ENCODE measurements around the gene PSMC6. TPM values are rescaled to one million over a fixed set of nuclear protein-coding genes. Genes with fewer than 3 reads are reported as not detected.

The PSMC6 gene
- total and polyA plus RNA-seq, 11 donors = 74.3 to 141 (median 84.4) TPM

DNA sequence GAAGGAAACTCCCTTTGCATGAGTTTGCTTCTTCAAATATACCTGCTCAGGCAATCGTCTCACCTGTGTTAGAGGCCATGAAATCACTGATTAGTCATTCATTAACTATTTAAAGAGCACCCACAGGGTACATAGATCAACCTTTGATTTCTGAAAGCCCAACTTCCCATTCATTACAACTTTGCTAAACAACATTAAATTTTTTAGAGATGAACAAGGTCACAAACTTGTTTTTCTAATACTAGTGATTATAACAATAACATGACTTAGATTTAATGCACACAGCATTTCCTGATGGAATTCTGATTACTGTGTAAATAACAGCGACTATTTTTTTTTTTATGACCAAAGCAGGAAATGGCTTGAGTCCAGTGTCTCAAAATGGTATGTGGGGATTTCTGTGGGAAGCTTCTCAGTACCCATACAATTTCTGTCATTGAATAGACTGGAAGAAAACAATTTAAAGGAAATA lies 6.3 kb upstream of the PSMC6 start:
- Histone ChIP-seq H3K9me3 (no peaks in the 10 kb centered on the region), H3K27me3 (no peaks in the 10 kb centered on the region), H3K36me3 (no peaks in the 10 kb centered on the region), H3K4me3 (no peak overlapping the region), H3K27ac (peak overlapping the region in 8 of 12 donors; percentile 4 to 62 (median 41)), H3K4me1 (peaks cover 0 to 41% (median 1%) of the 10 kb centered on the region in 12 donors)
- DNase-seq (no peak), ATAC-seq (peak in 1 of 4 donors; percentile 35)
- 38 to 51% (median 42%) methylated on average over 2 of the region's 2 CpGs for WGBS, 4 donors
- intact Hi-C loops (cut with DNase I) = loop anchor here in 3 of 10 donors (10.0 kb wide), 4 partner anchors 146 to 636 kb away; partner anchors contain the start of genes DDHD1 (in 1 of the 3), FERMT2 (in 1 of the 3), GPR137C (in 1 of the 3) and NID2 (in 1 of the 3)
- TF ChIP-seq POLR2A (IDR thresholded peaks at IDR 0.05) (no peak), CTCF (IDR thresholded peaks at IDR 0.05) (no peak)

- Histone ChIP-seq H3K27ac (peak overlapping the region in 8 of 12 donors; percentile 3 to 62 (median 32)), H3K36me3 (no peaks in the 10 kb centered on the region), H3K4me1 (peaks cover 0 to 42% (median 2%) of the 10 kb centered on the region in 12 donors), H3K9me3 (no peaks in the 10 kb centered on the region), H3K27me3 (no peaks in the 10 kb centered on the region), H3K4me3 (no peak overlapping the region)
- WGBS, 4 donors = 53 to 67% (median 62%) methylated on average over 3 of the region's 3 CpGs
- no peak for ATAC-seq
- no peak for DNase-seq
- intact Hi-C loops (cut with DNase I) = loop anchor here in 3 of 10 donors (10.0 kb wide), 4 partner anchors 146 to 636 kb away; partner anchors contain the start of genes DDHD1 (in 1 of the 3), FERMT2 (in 1 of the 3), GPR137C (in 1 of the 3) and NID2 (in 1 of the 3)
- no peak for TF ChIP-seq POLR2A (IDR thresholded peaks at IDR 0.05)
- no peak for TF ChIP-seq CTCF (IDR thresholded peaks at IDR 0.05)
Measured at GRCh38 chr14:52701223-52701622, 5.8 kb upstream of the PSMC6 start.

- peak overlapping the region in 1 of 12 donors; percentile 39 for H3K27ac ChIP-seq
- no peak overlapping the region for H3K4me3 ChIP-seq
Measured at GRCh38 chr14:52703225-52703624, 3.8 kb upstream of the PSMC6 start.

More at GRCh38 chr14:52703225-52703624, 3.8 kb upstream of the PSMC6 start:
- WGBS, 4 donors = 72 to 87% (median 76%) methylated on average over 3 of the region's 3 CpGs
- DNase-seq (peak in 1 of 5 donors; percentile 41), ATAC-seq (no peak)
- Histone ChIP-seq H3K36me3 (peaks cover 0 to 2% (median 0%) of the 10 kb centered on the region in 9 donors), H3K9me3 (no peaks in the 10 kb centered on the region), H3K27me3 (no peaks in the 10 kb centered on the region), H3K4me1 (peaks cover 0 to 44% (median 9%) of the 10 kb centered on the region in 12 donors)
- intact Hi-C loops (cut with DNase I) = loop anchor here in 3 of 10 donors (10.0 kb wide), 4 partner anchors 148 to 638 kb away; partner anchors contain the start of genes DDHD1 (in 1 of the 3), FERMT2 (in 1 of the 3), GPR137C (in 1 of the 3) and NID2 (in 1 of the 3)
- TF ChIP-seq CTCF (IDR thresholded peaks at IDR 0.05) (no peak), POLR2A (IDR thresholded peaks at IDR 0.05) (no peak)

Data from heart left ventricle (tissue), 16 donors.